Upper lobe of left lung (tissue), 4 donors: ENCODE results near the gene NLRP4.

Source experiments
- EP300 ChIP-seq, 4 donors: sonication (generic); formaldehyde crosslinking; IDR thresholded peaks; one replicate each; pipeline ENCODE4 v1.5.1; 2017; ENCODE audit warnings: antibody characterized with exemption in 4 of 4, control low read depth in 2 of 4
- TF ChIP-seq, protein P1 (sequence below), 6 experiments: fragments of 450-650 bp in 4 of 6; fragments of 200-600 bp in 2 of 6; sonication (generic) in 2 of 6; IDR thresholded peaks; one replicate each; pipeline ENCODE4 v1.5.1; 2016 to 2019; ENCODE audit warnings: antibody characterized with exemption in 6 of 6

DNA sequence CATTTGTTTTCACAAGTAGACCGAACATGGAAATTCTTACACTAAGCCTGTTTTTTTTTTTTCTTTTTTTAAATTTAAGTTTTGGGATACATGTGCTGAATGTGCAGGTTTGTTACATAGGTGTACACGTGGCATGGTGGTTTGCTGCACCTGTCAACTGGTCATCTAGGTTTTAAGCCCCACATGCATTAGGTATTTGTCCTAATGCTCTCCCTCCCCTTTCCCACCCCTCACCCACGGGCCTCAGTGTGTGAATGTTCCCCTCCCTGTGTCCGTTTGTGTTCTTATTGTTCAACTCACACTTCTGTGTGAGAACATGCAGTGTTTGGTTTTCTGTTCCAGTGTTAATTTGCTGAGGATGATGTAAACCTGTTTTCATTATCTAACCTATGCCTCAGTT, 2.6 kb downstream of the NLRP4 start:
- TF ChIP-seq, protein P1, sequence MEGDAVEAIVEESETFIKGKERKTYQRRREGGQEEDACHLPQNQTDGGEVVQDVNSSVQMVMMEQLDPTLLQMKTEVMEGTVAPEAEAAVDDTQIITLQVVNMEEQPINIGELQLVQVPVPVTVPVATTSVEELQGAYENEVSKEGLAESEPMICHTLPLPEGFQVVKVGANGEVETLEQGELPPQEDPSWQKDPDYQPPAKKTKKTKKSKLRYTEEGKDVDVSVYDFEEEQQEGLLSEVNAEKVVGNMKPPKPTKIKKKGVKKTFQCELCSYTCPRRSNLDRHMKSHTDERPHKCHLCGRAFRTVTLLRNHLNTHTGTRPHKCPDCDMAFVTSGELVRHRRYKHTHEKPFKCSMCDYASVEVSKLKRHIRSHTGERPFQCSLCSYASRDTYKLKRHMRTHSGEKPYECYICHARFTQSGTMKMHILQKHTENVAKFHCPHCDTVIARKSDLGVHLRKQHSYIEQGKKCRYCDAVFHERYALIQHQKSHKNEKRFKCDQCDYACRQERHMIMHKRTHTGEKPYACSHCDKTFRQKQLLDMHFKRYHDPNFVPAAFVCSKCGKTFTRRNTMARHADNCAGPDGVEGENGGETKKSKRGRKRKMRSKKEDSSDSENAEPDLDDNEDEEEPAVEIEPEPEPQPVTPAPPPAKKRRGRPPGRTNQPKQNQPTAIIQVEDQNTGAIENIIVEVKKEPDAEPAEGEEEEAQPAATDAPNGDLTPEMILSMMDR (IDR thresholded peaks at IDR 0.05): no peak
- no peak for TF ChIP-seq EP300 (IDR thresholded peaks at IDR 0.05)
